ENCODE measurements around the gene COX19.

COX19 gene, protein sequence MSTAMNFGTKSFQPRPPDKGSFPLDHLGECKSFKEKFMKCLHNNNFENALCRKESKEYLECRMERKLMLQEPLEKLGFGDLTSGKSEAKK

DNA sequence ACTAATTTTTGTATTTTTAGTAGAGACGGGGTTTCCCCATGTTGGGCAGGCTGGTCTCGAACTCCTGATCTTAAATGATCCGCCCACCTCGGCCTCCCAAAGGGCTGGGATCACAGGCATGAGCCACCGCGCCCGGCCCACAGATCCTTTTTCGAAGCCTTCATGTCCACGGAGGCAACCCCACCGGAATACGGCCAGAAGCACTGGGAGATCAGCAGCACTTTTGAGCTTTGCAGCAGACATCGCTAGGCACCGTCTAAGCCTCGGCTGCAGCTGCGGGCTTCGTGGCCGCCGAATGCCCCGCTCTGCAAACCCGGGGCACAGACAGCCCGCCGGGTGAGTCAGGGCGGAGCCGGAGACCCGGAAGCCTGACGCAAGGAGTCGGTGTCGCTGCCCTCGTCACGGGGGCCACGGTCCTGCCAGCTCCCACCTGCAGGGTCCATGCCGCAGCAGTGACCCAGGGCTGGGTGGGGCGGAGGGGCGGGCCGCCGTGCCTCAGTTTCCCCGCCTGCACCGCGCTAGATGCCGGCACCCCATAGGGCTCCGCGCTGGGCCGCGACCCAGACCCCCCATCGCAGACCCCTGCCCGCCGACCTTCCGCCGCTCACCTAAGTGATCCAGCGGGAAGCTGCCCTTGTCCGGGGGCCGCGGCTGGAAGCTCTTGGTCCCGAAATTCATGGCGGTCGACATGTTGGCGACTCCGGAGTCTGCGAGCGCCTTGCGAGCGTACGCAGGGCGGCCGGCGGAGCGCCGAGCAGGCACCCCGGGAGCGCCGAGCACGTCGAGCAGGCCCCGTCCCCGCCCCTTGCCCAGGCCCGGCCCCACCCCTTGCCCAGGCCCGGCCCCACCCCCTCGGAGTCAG, at the start of gene COX19:
Gene COX19 (minus strand): TSS at position 730 of the 862 bp plus-strand sequence. CDS start 40 bp downstream, at position 690.
- peak; percentile 85 for DNase-seq (ENCODE audit: low read depth)

DNA sequence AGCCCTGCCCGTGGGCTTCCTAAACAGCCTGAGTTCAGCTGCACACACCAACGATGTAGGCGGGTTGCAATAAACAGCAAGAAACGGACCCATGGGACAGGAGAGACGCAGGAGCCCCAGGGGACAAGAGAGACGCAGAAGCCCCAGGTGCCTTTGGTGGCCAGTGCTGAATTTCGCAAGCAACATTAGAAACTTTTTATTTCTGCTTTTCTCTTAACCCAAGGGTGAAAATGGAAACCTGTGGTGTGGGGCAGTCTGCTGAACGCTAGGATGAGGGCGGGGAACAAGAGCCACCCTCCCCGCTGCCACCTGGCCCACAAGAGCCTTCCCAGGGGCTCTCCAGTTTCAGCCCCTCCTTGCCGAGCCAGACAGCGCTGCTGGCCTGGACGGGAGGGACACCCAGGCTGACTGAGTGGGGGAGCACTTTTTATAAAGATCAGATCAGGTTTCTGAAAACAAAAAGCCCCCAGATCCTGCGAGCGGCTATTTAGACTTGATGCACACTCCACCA, 49.0 kb upstream of the COX19 start:
- no peak for DNase-seq (ENCODE audit: low read depth)

DNA sequence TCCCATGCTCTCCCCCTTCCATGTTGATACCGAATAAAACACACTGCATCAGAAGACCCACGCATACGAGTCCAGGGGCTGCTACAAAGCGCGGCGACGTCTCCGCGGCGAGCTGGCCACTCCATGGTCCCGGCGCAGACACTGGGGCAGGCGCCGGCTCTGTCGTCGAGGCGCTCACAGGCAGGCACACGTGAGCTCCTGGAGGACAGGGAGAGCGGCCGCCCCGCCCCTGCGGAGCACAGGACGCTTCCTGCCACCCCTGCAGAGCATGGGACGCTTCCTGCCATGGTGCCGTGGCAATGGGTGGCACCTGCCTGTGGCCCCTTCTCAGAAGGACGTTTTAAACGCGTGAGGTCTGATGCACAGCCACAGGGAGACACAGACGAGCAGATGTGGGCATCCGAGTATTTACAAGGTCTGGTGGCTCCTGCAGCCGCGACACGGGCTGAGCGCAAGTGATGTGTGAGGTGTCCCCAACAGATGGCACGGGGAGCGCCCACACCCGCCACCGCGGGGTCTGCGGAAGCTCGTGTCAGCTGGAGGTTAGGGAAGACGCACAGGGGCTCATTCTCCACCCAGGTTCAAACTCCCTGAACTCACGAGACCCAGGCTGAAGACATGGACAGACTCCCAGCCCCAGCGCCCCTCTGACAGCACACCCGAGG, 47.6 kb upstream of the COX19 start:
- no peak for DNase-seq (ENCODE audit: low read depth)

GRCh38 chr7:1022356-1022755, 47.0 kb upstream of the COX19 start:
- no peak for DNase-seq (ENCODE audit: low read depth)

DNA sequence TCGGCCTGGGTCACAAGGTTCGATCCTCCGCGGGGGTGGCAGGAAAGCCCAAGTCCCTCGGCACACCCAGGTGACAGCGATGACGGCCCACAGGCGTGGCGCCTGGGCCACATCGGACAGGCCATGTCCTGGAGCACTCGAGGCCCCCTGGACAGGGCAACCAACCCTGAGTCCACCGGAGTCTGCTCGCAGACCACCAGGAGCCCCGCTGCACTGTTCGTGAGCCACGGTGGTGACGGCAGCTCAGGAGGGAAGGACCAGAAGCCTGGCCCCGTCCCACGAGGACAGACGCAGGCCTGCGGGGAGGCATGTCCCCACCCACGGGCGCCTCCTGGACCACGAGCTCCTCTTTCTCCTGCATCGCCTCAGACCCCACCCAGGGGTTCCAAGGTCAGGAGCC, 46.6 kb upstream of the COX19 start:
- no peak for DNase-seq (ENCODE audit: low read depth)

DNA sequence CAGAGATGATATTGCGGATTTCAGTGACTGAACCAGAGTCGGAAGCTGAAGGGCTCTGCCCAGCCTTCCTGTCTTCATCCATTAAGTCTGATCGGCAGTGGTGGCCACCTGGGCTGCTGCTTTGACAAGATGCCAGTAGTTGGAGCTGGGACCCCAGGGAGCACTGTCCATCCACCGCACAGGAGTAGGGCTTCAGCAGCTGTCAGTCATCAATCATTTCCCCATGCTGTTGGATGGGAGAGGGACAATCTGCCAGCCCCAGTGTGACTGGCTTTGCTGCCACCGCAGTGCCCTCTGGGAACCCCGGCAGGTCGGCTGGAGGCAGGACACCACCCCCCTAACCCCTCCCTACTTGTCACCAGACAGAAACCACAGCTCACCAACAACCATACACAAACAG, 46.0 kb upstream of the COX19 start:
- no peak for DNase-seq (ENCODE audit: low read depth)

DNA sequence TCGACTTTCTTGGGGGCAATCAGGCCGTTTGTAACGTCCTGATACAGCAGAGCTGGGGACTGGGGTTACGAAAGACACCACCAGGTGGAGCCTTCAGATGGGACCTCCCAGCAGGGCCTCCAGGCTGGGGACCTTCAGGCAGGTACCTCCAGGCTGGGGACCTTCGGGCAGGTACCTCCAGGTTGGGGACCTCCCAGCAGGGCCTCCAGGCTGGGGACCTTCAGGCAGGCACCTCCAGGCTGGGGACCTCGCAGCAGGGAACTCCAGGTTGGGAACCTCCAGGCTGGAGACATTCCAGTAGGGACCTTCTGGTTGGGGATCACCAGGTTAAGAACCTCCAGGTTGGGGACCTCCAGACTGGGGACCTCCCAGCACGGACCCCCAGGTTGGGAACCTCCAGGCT, 45.5 kb upstream of the COX19 start:
- DNase-seq (ENCODE audit: low read depth): no peak

DNA sequence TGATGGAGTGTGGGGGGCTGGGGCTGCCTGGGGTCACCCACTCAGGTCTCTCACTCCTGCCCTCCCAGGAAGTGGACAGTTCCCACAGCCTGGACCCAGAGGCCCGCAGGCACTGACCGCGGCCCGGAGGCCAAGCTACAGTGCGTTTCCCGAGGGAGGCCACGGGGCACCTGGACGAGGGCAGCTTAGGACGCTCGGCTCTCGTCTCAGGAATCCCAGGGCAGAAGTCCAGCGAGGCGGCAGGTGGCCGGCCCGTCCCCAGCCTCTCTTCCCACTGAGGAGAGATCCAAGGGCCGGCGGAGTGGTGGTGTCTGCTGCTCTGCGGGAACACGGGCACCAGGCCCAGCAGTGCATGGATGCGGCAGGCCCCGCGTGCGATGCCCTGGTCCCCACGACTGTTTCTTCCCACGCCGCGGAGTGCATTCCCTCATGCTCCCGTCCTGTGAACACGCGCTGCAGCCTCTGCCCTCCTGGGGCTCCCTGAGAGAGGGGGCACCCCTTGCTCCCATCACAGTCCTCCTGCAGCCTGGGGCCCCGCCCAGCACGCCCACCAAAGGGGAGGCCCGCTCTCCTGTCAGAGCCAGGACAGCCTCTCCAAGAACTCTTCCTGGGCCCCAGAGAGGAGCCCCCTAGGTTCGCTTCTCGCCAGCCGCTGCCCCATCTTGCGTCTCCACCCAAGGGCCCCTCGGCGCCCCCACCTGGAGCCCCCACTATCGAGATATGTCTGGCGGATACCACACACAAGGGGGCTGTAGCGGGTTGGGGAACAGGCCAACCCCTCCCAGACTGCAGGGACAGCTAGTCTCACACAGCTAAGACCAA, 44.7 kb upstream of the COX19 start:
- no peak for DNase-seq (ENCODE audit: low read depth)

GRCh38 chr7:1019255-1019785, 44.0 kb upstream of the COX19 start:
- DNase-seq (ENCODE audit: low read depth): no peak

GRCh38 chr7:1018334-1018695, 43.0 kb upstream of the COX19 start:
- no peak for DNase-seq (ENCODE audit: low read depth)

- DNase-seq (ENCODE audit: low read depth): no peak
These were observed 42.4 kb upstream of the COX19 start for GRCh38 chr7:1017586-1018333.

GRCh38 chr7:1016577-1017531, 41.5 kb upstream of the COX19 start:
- DNase-seq (ENCODE audit: low read depth): no peak

GRCh38 chr7:1015196-1016121, 40.1 kb upstream of the COX19 start:
- no peak for DNase-seq (ENCODE audit: low read depth)

GRCh38 chr7:1014681-1015080, 39.3 kb upstream of the COX19 start:
- no peak for DNase-seq (ENCODE audit: low read depth)

DNA sequence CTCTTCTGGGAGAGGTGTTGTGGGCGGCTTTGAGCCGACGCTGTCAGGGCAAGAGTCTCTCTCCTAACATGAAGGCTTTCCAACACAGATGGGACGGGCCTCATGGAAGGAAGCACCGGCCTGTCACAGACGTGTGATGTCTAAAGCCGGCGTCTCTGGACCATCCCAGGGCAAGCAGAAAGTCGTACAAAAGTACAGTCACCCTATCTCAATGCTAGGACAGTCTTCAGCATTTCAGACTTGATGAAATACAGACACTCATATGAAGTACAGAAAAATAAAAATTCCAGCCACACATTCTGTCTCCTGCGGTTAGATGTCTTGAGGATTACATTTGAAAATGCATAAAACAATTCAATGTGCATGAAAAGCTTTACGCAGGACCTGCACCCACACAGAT, 38.2 kb upstream of the COX19 start:
- DNase-seq (ENCODE audit: low read depth): no peak

DNA sequence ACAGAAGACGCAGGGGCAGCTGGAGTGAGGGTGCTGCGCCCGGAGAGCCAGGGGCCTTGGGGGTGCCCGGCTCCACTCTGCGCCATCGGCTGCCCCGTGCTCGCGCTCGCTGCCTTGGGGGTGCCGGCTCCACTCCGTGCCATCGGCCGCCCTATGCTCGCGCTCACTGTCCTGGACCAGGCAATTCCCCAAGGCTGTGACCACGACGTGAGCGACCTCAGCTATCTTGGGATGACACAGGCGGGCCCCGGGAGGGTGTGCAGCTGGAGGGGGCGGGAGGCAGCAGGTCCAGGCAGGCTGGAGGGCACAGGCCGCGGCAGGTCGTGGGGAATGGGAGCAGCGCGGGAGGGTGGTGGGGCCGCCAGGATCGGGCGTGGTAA, 37.4 kb upstream of the COX19 start:
- DNase-seq (ENCODE audit: low read depth): no peak

GRCh38 chr7:1012004-1012715, 36.8 kb upstream of the COX19 start:
- no peak for DNase-seq (ENCODE audit: low read depth)

GRCh38 chr7:1011297-1012003, 36.1 kb upstream of the COX19 start:
- DNase-seq (ENCODE audit: low read depth): no peak
